Measurements from ENCODE around the gene TSPAN3.

Gene TSPAN3

GRCh38 chr15:77002954-77003912, 67.7 kb downstream of the TSPAN3 start:
- Mint-ChIP-seq H3K4me1 (ENCODE audit: low read depth in 2 of 2) (peaks cover 61 to 83% of the 10 kb centered on the region in 2 donors), H3K27ac (peak overlapping the region; percentile 91 to 98), H3K9me3 (no peaks in the 10 kb centered on the region), H3K27me3 (no peaks in the 10 kb centered on the region), H3K36me3 (ENCODE audit: insufficient read depth) (peaks cover 47% of the 10 kb centered on the region), H3K4me3 (peak overlapping the region; percentile 82 to 97)
- ATAC-seq (replicated peaks) (peak; percentile 85), DNase-seq (peak; percentile 59 to 65 (median 61))

GRCh38 chr15:77002436-77002835, 68.5 kb downstream of the TSPAN3 start:
- no peaks in the 10 kb centered on the region for H3K9me3 Mint-ChIP-seq
- H3K4me3 Mint-ChIP-seq: peak overlapping the region; percentile 82 to 97
- H3K27ac Mint-ChIP-seq: peak overlapping the region; percentile 91 to 98
- peaks cover 44% of the 10 kb centered on the region for H3K36me3 Mint-ChIP-seq (ENCODE audit: insufficient read depth)
- no peaks in the 10 kb centered on the region for H3K27me3 Mint-ChIP-seq
- peaks cover 69 to 91% of the 10 kb centered on the region in 2 donors for H3K4me1 Mint-ChIP-seq (ENCODE audit: low read depth in 2 of 2)
- DNase-seq: no peak
- ATAC-seq (replicated peaks): no peak

GRCh38 chr15:77001966-77002365, 68.9 kb downstream of the TSPAN3 start:
- peaks cover 72 to 92% of the 10 kb centered on the region in 2 donors for H3K4me1 Mint-ChIP-seq (ENCODE audit: low read depth in 2 of 2)
- peaks cover 44% of the 10 kb centered on the region for H3K36me3 Mint-ChIP-seq (ENCODE audit: insufficient read depth)
- no peak for ATAC-seq (replicated peaks)
- H3K27me3 Mint-ChIP-seq: no peaks in the 10 kb centered on the region
- DNase-seq: no peak
- H3K9me3 Mint-ChIP-seq: no peaks in the 10 kb centered on the region
- peak overlapping the region; percentile 91 to 98 for H3K27ac Mint-ChIP-seq
- peak overlapping the region; percentile 82 to 97 for H3K4me3 Mint-ChIP-seq

GRCh38 chr15:77001351-77001750, 69.6 kb downstream of the TSPAN3 start:
- H3K4me3 Mint-ChIP-seq: peak overlapping the region; percentile 82 to 97
- no peak for ATAC-seq (replicated peaks)
- no peaks in the 10 kb centered on the region for H3K27me3 Mint-ChIP-seq
- DNase-seq: no peak
- peak overlapping the region; percentile 91 to 98 for H3K27ac Mint-ChIP-seq
- H3K4me1 Mint-ChIP-seq (ENCODE audit: low read depth in 2 of 2): peaks cover 75 to 86% of the 10 kb centered on the region in 2 donors
- no peaks in the 10 kb centered on the region for H3K9me3 Mint-ChIP-seq
- H3K36me3 Mint-ChIP-seq (ENCODE audit: insufficient read depth): peaks cover 44% of the 10 kb centered on the region

GRCh38 chr15:76999996-77000395, 70.9 kb downstream of the TSPAN3 start:
- Mint-ChIP-seq H3K36me3 (ENCODE audit: insufficient read depth) (peaks cover 48% of the 10 kb centered on the region), H3K9me3 (no peaks in the 10 kb centered on the region), H3K4me1 (ENCODE audit: low read depth in 2 of 2) (peaks cover 78 to 83% of the 10 kb centered on the region in 2 donors), H3K4me3 (peak overlapping the region; percentile 97), H3K27ac (peak overlapping the region; percentile 91 to 98), H3K27me3 (no peaks in the 10 kb centered on the region)
- no peak for ATAC-seq (replicated peaks)
- DNase-seq: no peak

GRCh38 chr15:76998663-76999285, 72.1 kb downstream of the TSPAN3 start:
- no peaks in the 10 kb centered on the region for H3K9me3 Mint-ChIP-seq
- peaks cover 42% of the 10 kb centered on the region for H3K36me3 Mint-ChIP-seq (ENCODE audit: insufficient read depth)
- peaks cover 79 to 84% of the 10 kb centered on the region in 2 donors for H3K4me1 Mint-ChIP-seq (ENCODE audit: low read depth in 2 of 2)
- no peaks in the 10 kb centered on the region for H3K27me3 Mint-ChIP-seq
- H3K4me3 Mint-ChIP-seq: peak overlapping the region; percentile 97
- ATAC-seq (replicated peaks) (peak; percentile 9), DNase-seq (peak in 1 of 3 experiments; percentile 42)
- H3K27ac Mint-ChIP-seq: peak overlapping the region; percentile 91 to 98

GRCh38 chr15:76996526-76997401, 74.1 kb downstream of the TSPAN3 start:
- Mint-ChIP-seq H3K4me1 (ENCODE audit: low read depth in 2 of 2) (peaks cover 74 to 78% of the 10 kb centered on the region in 2 donors), H3K27ac (peak overlapping the region; percentile 91 to 98), H3K36me3 (ENCODE audit: insufficient read depth) (peaks cover 25% of the 10 kb centered on the region), H3K27me3 (no peaks in the 10 kb centered on the region), H3K9me3 (no peaks in the 10 kb centered on the region), H3K4me3 (peak overlapping the region; percentile 97)
- DNase-seq (peak; percentile 33 to 44 (median 37)), ATAC-seq (replicated peaks) (peak; percentile 51)

GRCh38 chr15:76996076-76996525, 74.8 kb downstream of the TSPAN3 start:
- peaks cover 68 to 72% of the 10 kb centered on the region in 2 donors for H3K4me1 Mint-ChIP-seq (ENCODE audit: low read depth in 2 of 2)
- no peak for DNase-seq
- peak overlapping the region; percentile 91 to 98 for H3K27ac Mint-ChIP-seq
- no peak for ATAC-seq (replicated peaks)
- H3K4me3 Mint-ChIP-seq: peak overlapping the region; percentile 97
- no peaks in the 10 kb centered on the region for H3K27me3 Mint-ChIP-seq
- H3K9me3 Mint-ChIP-seq: no peaks in the 10 kb centered on the region
- H3K36me3 Mint-ChIP-seq (ENCODE audit: insufficient read depth): peaks cover 25% of the 10 kb centered on the region

- Mint-ChIP-seq H3K27me3 (no peaks in the 10 kb centered on the region), H3K4me3 (peak within 1 kb of the TSS; percentile 97), H3K4me1 (ENCODE audit: low read depth in 2 of 2) (peaks cover 64 to 67% of the 10 kb centered on the region in 2 donors), H3K9me3 (no peaks in the 10 kb centered on the region), H3K27ac (peak within 1 kb of the TSS; percentile 91 to 98), H3K36me3 (ENCODE audit: insufficient read depth) (peaks cover 19% of the 10 kb centered on the region)
- ATAC-seq (replicated peaks): peak; percentile 71
- peak; percentile 53 to 65 (median 56) for DNase-seq
Observed at GRCh38 chr15:76994971-76995945, 75.7 kb downstream of the TSPAN3 start, which contains the start of gene PSTPIP1. PSTPIP1 (plus strand) TSS chr15:76995126; CDS start chr15:76995574, 448 bp downstream.

GRCh38 chr15:76994496-76994895, 76.4 kb downstream of the TSPAN3 start:
- ATAC-seq (replicated peaks): peak; percentile 22
- no peaks in the 10 kb centered on the region for H3K9me3 Mint-ChIP-seq
- H3K4me3 Mint-ChIP-seq: peak overlapping the region; percentile 97
- H3K4me1 Mint-ChIP-seq (ENCODE audit: low read depth in 2 of 2): peaks cover 62 to 63% of the 10 kb centered on the region in 2 donors
- peak overlapping the region; percentile 91 to 98 for H3K27ac Mint-ChIP-seq
- H3K36me3 Mint-ChIP-seq (ENCODE audit: insufficient read depth): peaks cover 18% of the 10 kb centered on the region
- H3K27me3 Mint-ChIP-seq: no peaks in the 10 kb centered on the region
- DNase-seq: no peak

- H3K27me3 Mint-ChIP-seq: no peaks in the 10 kb centered on the region
- peak overlapping the region; percentile 91 to 98 for H3K27ac Mint-ChIP-seq
- H3K9me3 Mint-ChIP-seq: no peaks in the 10 kb centered on the region
- peaks cover 13% of the 10 kb centered on the region for H3K36me3 Mint-ChIP-seq (ENCODE audit: insufficient read depth)
- peaks cover 59% of the 10 kb centered on the region in 2 donors for H3K4me1 Mint-ChIP-seq (ENCODE audit: low read depth in 2 of 2)
- ATAC-seq (replicated peaks) (peak; percentile 53), DNase-seq (peak; percentile 43 to 52 (median 43))
- peak overlapping the region; percentile 97 for H3K4me3 Mint-ChIP-seq
Observed at GRCh38 chr15:76994001-76994400, 76.9 kb downstream of the TSPAN3 start.

Data from effector memory CD8-positive, alpha-beta T cell (primary cell).